ENCODE data around the gene KANK2. TPM values are rescaled to one million over a fixed set of nuclear protein-coding genes. Genes with fewer than 3 reads are reported as not detected.

Gene KANK2
- total and polyA plus RNA-seq, 10 of the 15 experiments (the other 5 are each of a cell fraction or from before 2014, with no cell fraction given) = 4.9 to 33.0 (median 21.0) TPM

DNA sequence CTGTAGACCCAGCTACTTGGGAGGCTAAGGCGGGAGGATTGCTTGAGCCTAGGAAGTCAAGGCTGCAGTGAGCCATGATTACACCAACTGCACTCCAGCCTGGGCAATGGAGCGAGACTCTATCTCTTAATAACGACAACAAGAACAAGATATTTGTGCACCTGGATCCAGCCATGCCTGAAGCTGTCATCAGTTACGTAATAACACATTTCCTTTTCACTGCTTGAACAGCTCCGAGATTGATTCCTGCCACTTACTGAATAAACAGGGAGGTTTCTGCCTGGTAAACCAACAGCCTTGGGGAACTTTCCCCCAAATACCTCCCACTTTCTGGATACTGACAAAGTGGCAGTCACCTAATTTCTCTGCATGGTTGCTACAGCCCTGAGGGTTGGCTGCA lies 5.4 kb downstream of the KANK2 start (continued):
- TF ChIP-seq MEF2A (IDR thresholded peaks at IDR 0.05; ENCODE audit: insufficient read depth, low read depth, low read length) = no peak
- no peak for TF ChIP-seq NFYA (IDR thresholded peaks at IDR 0.05; ENCODE audit: borderline replicate concordance, low read depth, low read length)
- TF ChIP-seq ZNF217 (IDR thresholded peaks at IDR 0.05) = peak; percentile 48; the same call in 1 of the 2 replicates
- no peak for TF ChIP-seq DPF2 (IDR thresholded peaks at IDR 0.05)
- no peak for TF ChIP-seq PML (IDR thresholded peaks at IDR 0.05; ENCODE audit: low read length)
- TF ChIP-seq, protein P1, sequence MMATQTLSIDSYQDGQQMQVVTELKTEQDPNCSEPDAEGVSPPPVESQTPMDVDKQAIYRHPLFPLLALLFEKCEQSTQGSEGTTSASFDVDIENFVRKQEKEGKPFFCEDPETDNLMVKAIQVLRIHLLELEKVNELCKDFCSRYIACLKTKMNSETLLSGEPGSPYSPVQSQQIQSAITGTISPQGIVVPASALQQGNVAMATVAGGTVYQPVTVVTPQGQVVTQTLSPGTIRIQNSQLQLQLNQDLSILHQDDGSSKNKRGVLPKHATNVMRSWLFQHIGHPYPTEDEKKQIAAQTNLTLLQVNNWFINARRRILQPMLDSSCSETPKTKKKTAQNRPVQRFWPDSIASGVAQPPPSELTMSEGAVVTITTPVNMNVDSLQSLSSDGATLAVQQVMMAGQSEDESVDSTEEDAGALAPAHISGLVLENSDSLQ (IDR thresholded peaks at IDR 0.05) = peak; percentile 50
- TF ChIP-seq CREB1 (IDR thresholded peaks at IDR 0.05; ENCODE audit: low read depth) = peak; percentile 65
- TF ChIP-seq, protein P2, sequence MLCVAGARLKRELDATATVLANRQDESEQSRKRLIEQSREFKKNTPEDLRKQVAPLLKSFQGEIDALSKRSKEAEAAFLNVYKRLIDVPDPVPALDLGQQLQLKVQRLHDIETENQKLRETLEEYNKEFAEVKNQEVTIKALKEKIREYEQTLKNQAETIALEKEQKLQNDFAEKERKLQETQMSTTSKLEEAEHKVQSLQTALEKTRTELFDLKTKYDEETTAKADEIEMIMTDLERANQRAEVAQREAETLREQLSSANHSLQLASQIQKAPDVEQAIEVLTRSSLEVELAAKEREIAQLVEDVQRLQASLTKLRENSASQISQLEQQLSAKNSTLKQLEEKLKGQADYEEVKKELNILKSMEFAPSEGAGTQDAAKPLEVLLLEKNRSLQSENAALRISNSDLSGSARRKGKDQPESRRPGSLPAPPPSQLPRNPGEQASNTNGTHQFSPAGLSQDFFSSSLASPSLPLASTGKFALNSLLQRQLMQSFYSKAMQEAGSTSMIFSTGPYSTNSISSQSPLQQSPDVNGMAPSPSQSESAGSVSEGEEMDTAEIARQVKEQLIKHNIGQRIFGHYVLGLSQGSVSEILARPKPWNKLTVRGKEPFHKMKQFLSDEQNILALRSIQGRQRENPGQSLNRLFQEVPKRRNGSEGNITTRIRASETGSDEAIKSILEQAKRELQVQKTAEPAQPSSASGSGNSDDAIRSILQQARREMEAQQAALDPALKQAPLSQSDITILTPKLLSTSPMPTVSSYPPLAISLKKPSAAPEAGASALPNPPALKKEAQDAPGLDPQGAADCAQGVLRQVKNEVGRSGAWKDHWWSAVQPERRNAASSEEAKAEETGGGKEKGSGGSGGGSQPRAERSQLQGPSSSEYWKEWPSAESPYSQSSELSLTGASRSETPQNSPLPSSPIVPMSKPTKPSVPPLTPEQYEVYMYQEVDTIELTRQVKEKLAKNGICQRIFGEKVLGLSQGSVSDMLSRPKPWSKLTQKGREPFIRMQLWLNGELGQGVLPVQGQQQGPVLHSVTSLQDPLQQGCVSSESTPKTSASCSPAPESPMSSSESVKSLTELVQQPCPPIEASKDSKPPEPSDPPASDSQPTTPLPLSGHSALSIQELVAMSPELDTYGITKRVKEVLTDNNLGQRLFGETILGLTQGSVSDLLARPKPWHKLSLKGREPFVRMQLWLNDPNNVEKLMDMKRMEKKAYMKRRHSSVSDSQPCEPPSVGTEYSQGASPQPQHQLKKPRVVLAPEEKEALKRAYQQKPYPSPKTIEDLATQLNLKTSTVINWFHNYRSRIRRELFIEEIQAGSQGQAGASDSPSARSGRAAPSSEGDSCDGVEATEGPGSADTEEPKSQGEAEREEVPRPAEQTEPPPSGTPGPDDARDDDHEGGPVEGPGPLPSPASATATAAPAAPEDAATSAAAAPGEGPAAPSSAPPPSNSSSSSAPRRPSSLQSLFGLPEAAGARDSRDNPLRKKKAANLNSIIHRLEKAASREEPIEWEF (IDR thresholded peaks at IDR 0.05; ENCODE audit: insufficient replicate concordance, low read depth, low read length) = no peak
- TF ChIP-seq GABPA (IDR thresholded peaks at IDR 0.05; ENCODE audit: low read depth) = no peak
- TF ChIP-seq, protein P3, sequence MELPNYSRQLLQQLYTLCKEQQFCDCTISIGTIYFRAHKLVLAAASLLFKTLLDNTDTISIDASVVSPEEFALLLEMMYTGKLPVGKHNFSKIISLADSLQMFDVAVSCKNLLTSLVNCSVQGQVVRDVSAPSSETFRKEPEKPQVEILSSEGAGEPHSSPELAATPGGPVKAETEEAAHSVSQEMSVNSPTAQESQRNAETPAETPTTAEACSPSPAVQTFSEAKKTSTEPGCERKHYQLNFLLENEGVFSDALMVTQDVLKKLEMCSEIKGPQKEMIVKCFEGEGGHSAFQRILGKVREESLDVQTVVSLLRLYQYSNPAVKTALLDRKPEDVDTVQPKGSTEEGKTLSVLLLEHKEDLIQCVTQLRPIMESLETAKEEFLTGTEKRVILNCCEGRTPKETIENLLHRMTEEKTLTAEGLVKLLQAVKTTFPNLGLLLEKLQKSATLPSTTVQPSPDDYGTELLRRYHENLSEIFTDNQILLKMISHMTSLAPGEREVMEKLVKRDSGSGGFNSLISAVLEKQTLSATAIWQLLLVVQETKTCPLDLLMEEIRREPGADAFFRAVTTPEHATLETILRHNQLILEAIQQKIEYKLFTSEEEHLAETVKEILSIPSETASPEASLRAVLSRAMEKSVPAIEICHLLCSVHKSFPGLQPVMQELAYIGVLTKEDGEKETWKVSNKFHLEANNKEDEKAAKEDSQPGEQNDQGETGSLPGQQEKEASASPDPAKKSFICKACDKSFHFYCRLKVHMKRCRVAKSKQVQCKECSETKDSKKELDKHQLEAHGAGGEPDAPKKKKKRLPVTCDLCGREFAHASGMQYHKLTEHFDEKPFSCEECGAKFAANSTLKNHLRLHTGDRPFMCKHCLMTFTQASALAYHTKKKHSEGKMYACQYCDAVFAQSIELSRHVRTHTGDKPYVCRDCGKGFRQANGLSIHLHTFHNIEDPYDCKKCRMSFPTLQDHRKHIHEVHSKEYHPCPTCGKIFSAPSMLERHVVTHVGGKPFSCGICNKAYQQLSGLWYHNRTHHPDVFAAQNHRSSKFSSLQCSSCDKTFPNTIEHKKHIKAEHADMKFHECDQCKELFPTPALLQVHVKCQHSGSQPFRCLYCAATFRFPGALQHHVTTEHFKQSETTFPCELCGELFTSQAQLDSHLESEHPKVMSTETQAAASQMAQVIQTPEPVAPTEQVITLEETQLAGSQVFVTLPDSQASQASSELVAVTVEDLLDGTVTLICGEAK (IDR thresholded peaks at IDR 0.05; ENCODE audit: borderline replicate concordance) = no peak
- no peak for TF ChIP-seq SREBF2 (IDR thresholded peaks at IDR 0.05; ENCODE audit: low read length)
- TF ChIP-seq, protein P4, sequence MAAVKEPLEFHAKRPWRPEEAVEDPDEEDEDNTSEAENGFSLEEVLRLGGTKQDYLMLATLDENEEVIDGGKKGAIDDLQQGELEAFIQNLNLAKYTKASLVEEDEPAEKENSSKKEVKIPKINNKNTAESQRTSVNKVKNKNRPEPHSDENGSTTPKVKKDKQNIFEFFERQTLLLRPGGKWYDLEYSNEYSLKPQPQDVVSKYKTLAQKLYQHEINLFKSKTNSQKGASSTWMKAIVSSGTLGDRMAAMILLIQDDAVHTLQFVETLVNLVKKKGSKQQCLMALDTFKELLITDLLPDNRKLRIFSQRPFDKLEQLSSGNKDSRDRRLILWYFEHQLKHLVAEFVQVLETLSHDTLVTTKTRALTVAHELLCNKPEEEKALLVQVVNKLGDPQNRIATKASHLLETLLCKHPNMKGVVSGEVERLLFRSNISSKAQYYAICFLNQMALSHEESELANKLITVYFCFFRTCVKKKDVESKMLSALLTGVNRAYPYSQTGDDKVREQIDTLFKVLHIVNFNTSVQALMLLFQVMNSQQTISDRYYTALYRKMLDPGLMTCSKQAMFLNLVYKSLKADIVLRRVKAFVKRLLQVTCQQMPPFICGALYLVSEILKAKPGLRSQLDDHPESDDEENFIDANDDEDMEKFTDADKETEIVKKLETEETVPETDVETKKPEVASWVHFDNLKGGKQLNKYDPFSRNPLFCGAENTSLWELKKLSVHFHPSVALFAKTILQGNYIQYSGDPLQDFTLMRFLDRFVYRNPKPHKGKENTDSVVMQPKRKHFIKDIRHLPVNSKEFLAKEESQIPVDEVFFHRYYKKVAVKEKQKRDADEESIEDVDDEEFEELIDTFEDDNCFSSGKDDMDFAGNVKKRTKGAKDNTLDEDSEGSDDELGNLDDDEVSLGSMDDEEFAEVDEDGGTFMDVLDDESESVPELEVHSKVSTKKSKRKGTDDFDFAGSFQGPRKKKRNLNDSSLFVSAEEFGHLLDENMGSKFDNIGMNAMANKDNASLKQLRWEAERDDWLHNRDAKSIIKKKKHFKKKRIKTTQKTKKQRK (IDR thresholded peaks at IDR 0.05; ENCODE audit: low read depth, low read length) = no peak
- TF ChIP-seq, protein P5, sequence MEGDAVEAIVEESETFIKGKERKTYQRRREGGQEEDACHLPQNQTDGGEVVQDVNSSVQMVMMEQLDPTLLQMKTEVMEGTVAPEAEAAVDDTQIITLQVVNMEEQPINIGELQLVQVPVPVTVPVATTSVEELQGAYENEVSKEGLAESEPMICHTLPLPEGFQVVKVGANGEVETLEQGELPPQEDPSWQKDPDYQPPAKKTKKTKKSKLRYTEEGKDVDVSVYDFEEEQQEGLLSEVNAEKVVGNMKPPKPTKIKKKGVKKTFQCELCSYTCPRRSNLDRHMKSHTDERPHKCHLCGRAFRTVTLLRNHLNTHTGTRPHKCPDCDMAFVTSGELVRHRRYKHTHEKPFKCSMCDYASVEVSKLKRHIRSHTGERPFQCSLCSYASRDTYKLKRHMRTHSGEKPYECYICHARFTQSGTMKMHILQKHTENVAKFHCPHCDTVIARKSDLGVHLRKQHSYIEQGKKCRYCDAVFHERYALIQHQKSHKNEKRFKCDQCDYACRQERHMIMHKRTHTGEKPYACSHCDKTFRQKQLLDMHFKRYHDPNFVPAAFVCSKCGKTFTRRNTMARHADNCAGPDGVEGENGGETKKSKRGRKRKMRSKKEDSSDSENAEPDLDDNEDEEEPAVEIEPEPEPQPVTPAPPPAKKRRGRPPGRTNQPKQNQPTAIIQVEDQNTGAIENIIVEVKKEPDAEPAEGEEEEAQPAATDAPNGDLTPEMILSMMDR (IDR thresholded peaks at IDR 0.05 in 2 of 3, conservative IDR thresholded peaks at IDR 0.05 in 1 of 3; ENCODE audit: control insufficient read depth in 2 of 3, extremely low read depth in 1 of 3, insufficient read depth in 1 of 3, low read depth in 3 of 3, low read length in 3 of 3) = no peak

Data from GM12878 (cell line).